Activated effector memory CD4-positive, alpha-beta T cell treated with anti-CD3 and anti-CD28 coated beads, Interleukin-2, amount 50 U/mL, for 16 hours (primary cell): ENCODE data around the gene ALG12.

Source experiments
- DNase-seq: peaks from one replicate; pipeline ENCODE4 v3.0.0-alpha.2; 2020

ALG12 gene

GRCh38 chr22:49957826-49958365, 39.7 kb upstream of the ALG12 start:
- DNase-seq = no peak

- DNase-seq = no peak
These were observed 38.9 kb upstream of the ALG12 start for GRCh38 chr22:49956914-49957825.

- DNase-seq = no peak
These were observed 38.2 kb upstream of the ALG12 start for GRCh38 chr22:49956418-49956770.

GRCh38 chr22:49955581-49956417, 37.6 kb upstream of the ALG12 start:
- no peak for DNase-seq

- no peak for DNase-seq
These were observed 36.8 kb upstream of the ALG12 start for GRCh38 chr22:49954991-49955580.

- no peak for DNase-seq
These were observed 36.1 kb upstream of the ALG12 start for GRCh38 chr22:49954354-49954753.

- DNase-seq = no peak
These were observed 35.6 kb upstream of the ALG12 start for GRCh38 chr22:49953680-49954344.

- no peak for DNase-seq
These were observed 34.9 kb upstream of the ALG12 start for GRCh38 chr22:49953027-49953679.

GRCh38 chr22:49951986-49952896, 34.0 kb upstream of the ALG12 start:
- no peak for DNase-seq

- no peak for DNase-seq
These were observed 33.4 kb upstream of the ALG12 start for GRCh38 chr22:49951678-49951985.

GRCh38 chr22:49951000-49951677, 32.9 kb upstream of the ALG12 start:
- no peak for DNase-seq

GRCh38 chr22:49950396-49950994, 32.3 kb upstream of the ALG12 start:
- DNase-seq = no peak

- DNase-seq = no peak
These were observed 31.7 kb upstream of the ALG12 start for GRCh38 chr22:49949914-49950292.

GRCh38 chr22:49948958-49949913, 31.0 kb upstream of the ALG12 start:
- DNase-seq = no peak

- DNase-seq = no peak
These were observed 30.1 kb upstream of the ALG12 start for GRCh38 chr22:49948116-49948957.

GRCh38 chr22:49947296-49947622, 29.0 kb upstream of the ALG12 start:
- DNase-seq = no peak

- DNase-seq = no peak
These were observed 28.5 kb upstream of the ALG12 start for GRCh38 chr22:49946612-49947295.
